BE2C (cell line): ENCODE measurements around the gene UFSP2.

Experiments
- DNase-seq: peaks from one replicate; pipeline ENCODE4 v3.0.0-alpha.2; 2020
- H3K27me3 ChIP-seq: fragments of 250-450 bp; sonication (Bioruptor Pico); 2 replicates; pipeline ENCODE4 v1.5.1; 2020; ENCODE audit warnings: mild to moderate bottlenecking
- H3K36me3 ChIP-seq: fragments of 250-450 bp; sonication (Bioruptor Pico); 2 replicates; pipeline ENCODE4 v1.5.1; 2020; ENCODE audit warnings: mild to moderate bottlenecking
- H3K4me1 ChIP-seq: fragments of 250-450 bp; sonication (Bioruptor Pico); 2 replicates; pipeline ENCODE4 v1.5.1; 2020
- H3K4me3 ChIP-seq: 2 replicates; pipeline ENCODE4 v1.5.1; 2011; ENCODE audit warnings: low read depth, low read length
- H3K9me3 ChIP-seq: fragments of 250-450 bp; sonication (Bioruptor Pico); 2 replicates; pipeline ENCODE4 v1.5.1; 2020
- CTCF ChIP-seq: IDR thresholded peaks from 2 replicates; pipeline ENCODE4 v1.5.1; 2012; ENCODE audit warnings: mild to moderate bottlenecking, low read depth, low read length

The UFSP2 gene

GRCh38 chr4:185464183-185464582 is 38.4 kb upstream of the UFSP2 start:
- Histone ChIP-seq H3K27me3 (peaks cover 14% of the 10 kb centered on the region), H3K4me3 (no peak overlapping the region), H3K4me1 (no peaks in the 10 kb centered on the region), H3K36me3 (no peaks in the 10 kb centered on the region), H3K9me3 (no peaks in the 10 kb centered on the region)
- no peak for DNase-seq
- no peak for TF ChIP-seq CTCF

GRCh38 chr4:185463541-185463940 is 37.8 kb upstream of the UFSP2 start:
- Histone ChIP-seq H3K36me3 (no peaks in the 10 kb centered on the region), H3K4me3 (no peak overlapping the region), H3K27me3 (peaks cover 8% of the 10 kb centered on the region), H3K9me3 (no peaks in the 10 kb centered on the region), H3K4me1 (no peaks in the 10 kb centered on the region)
- DNase-seq: no peak
- no peak for TF ChIP-seq CTCF

GRCh38 chr4:185461565-185461964 is 35.8 kb upstream of the UFSP2 start:
- no peak for DNase-seq
- no peaks in the 10 kb centered on the region for H3K4me1 ChIP-seq
- no peak overlapping the region for H3K4me3 ChIP-seq
- H3K27me3 ChIP-seq: no peaks in the 10 kb centered on the region; the same call in 1 of the 2 replicates
- H3K9me3 ChIP-seq: no peaks in the 10 kb centered on the region
- no peak for TF ChIP-seq CTCF
- H3K36me3 ChIP-seq: no peaks in the 10 kb centered on the region

GRCh38 chr4:185457136-185457535 is 31.4 kb upstream of the UFSP2 start:
- no peak for TF ChIP-seq CTCF
- H3K27me3 ChIP-seq: no peaks in the 10 kb centered on the region; the same call in 1 of the 2 replicates

GRCh38 chr4:185456131-185456530 is 30.4 kb upstream of the UFSP2 start:
- Histone ChIP-seq H3K4me3 (no peak overlapping the region), H3K27me3 (no peaks in the 10 kb centered on the region; the same call in 1 of the 2 replicates), H3K9me3 (no peaks in the 10 kb centered on the region)

More at GRCh38 chr4:185457136-185457535, 31.4 kb upstream of the UFSP2 start:
- Histone ChIP-seq H3K4me1 (no peaks in the 10 kb centered on the region), H3K4me3 (no peak overlapping the region), H3K36me3 (no peaks in the 10 kb centered on the region), H3K9me3 (no peaks in the 10 kb centered on the region)
- DNase-seq: no peak

GRCh38 chr4:185445209-185445608 is 19.4 kb upstream of the UFSP2 start:
- no peak for DNase-seq
- Histone ChIP-seq H3K9me3 (no peaks in the 10 kb centered on the region), H3K27me3 (no peaks in the 10 kb centered on the region), H3K36me3 (no peaks in the 10 kb centered on the region), H3K4me3 (no peak overlapping the region), H3K4me1 (no peaks in the 10 kb centered on the region)
- TF ChIP-seq CTCF: no peak

More at GRCh38 chr4:185456131-185456530, 30.4 kb upstream of the UFSP2 start:
- no peak for TF ChIP-seq CTCF
- H3K4me1 ChIP-seq: no peaks in the 10 kb centered on the region
- no peak for DNase-seq
- no peaks in the 10 kb centered on the region for H3K36me3 ChIP-seq
